Islet of Langerhans (tissue), 1 donor: ENCODE results near the gene BMAL2.

ENCODE experiments used
- FAIRE-seq: peaks from one replicate; lab custom pipeline; 2011; peaks lifted over from hg19 to GRCh38; lab: Jason Lieb, UNC

The BMAL2 gene

DNA sequence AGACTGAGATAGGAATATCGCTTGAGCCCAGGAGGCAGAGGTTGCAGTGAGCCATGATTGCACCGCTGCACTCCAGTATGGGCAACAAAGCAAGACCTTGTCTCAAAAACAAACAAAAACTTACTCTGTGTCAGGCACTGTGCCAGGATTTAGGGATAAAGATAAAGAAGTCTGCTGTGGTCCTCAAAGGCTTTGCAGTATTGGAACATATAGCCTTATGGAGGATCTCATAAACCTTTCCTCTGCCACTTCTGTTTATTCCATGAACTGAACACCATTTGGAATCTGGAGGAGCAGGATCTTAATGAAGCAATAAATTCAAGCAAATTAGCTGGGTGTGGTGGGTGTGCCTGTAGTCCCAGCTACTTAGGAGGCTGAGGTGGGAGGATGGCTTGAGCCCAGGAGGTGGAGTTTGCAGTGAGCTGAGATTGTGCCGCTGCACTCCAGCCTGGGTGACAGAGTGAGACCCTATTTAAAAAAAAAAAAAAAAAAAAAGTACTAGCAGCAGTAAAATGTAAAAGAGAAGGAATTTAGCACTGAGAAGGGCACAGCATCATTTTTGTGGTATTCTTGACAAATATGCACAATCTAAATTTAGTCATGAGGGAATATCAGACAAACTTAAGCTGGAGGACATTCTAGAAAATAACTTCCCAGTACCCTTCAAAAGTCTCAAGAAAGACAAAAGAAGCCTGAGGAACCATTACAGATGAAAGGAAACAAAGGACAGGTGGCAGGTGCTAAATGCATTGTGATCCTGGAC lies 27.1 kb downstream of the BMAL2 start:
- no peak for FAIRE-seq

DNA sequence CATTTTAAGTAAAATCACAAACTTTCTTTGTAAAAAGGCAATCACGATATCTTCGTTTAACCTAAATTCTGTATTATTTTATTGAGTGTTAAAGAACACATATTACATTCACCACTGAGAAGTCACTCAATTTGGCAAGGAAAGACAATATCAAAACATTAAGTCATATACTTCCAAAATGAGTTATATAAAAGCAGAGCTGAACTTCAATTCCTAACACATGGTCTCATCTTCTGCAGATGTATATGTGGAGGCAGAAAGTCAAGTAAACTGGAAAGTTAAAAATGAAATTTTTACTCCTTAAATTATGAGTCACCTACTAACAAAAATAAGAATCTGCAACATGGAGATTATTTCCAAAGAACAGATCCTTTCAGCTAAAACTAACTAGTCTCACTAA lies 28.7 kb downstream of the BMAL2 start:
- FAIRE-seq = no peak

DNA sequence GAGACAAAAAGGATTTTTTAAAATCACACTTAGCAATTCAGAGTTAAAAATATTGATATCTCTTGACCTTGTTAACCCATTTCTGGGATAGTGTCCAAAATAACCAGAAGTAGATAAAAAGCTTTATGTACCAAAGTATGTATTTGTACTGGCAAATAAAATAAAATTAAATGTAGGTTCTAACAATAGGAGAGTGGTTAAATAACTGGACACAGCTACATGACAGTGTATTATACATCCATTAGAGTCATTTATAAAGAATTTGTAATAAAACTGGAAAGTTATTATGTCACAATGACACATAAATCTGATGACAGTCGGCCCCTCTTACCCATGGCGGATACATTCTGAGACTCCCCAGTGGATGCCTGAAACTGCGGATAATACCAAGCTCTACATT lies 34.0 kb downstream of the BMAL2 start:
- FAIRE-seq = no peak

DNA sequence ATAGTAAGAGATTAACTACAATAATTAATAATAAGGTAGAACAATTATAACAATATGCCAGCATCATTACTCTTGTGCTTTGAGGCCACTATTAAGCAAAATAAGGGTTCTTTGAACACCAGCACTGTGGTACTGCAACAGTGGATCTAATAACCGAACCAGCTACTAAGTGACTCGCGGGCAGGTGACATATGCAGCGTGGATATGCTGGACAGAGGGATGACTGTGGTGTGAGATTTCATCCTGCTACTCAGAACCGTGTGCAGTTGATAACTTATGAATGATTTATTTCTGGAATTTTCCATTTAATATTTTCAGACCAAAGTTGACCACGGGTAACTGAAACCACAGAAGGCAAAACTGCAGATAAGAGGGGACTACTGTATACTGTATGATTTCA lies 34.4 kb downstream of the BMAL2 start:
- no peak for FAIRE-seq

DNA sequence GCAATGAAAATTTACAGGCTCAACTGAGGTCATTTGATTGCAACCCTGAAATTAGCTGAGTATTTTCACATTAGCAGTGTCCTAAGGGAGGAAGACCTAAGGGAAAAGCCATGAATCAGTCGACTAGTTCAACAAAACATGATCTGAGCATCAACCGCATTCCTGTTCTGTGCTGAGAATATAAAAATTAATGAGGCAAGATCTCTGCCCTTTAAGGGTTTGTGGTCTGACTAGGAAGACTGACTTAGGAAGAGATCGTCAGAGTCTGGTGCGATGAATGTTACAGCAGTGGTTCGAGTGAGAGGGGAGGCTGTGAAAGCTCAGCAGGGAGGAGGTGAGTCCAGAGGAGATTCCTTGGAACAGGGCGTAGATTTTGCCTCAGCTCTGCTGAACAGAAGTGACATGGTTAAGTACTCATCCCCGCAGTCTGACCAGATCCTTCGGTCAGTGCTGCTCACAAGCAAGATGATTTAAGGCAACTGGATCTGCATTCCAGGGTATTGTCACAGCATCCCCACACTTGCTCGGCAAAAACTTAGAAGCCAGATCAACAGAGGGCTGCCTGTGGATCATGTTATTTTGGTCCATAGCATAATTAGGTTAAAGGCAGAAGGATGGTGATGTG lies 49.6 kb downstream of the BMAL2 start:
- no peak for FAIRE-seq
